ENCODE results near the gene ENDOG.

The ENDOG gene

GRCh38 chr9:128818099-128818838 lies at the start of gene ENDOG:
Gene ENDOG, plus strand, starts transcription at chr9:128818500. Its CDS starts 185 bp downstream, at chr9:128818685.
- H3K79me2 ChIP-seq (ENCODE audit: low read length): peaks cover 7% of the 10 kb centered on the region
- H4K20me1 ChIP-seq (ENCODE audit: insufficient read depth, low read length): no peaks in the 10 kb centered on the region
- no peaks in the 10 kb centered on the region for H3K36me3 ChIP-seq (replicated peaks; ENCODE audit: insufficient read depth, low read length)
- TF ChIP-seq, protein P1, sequence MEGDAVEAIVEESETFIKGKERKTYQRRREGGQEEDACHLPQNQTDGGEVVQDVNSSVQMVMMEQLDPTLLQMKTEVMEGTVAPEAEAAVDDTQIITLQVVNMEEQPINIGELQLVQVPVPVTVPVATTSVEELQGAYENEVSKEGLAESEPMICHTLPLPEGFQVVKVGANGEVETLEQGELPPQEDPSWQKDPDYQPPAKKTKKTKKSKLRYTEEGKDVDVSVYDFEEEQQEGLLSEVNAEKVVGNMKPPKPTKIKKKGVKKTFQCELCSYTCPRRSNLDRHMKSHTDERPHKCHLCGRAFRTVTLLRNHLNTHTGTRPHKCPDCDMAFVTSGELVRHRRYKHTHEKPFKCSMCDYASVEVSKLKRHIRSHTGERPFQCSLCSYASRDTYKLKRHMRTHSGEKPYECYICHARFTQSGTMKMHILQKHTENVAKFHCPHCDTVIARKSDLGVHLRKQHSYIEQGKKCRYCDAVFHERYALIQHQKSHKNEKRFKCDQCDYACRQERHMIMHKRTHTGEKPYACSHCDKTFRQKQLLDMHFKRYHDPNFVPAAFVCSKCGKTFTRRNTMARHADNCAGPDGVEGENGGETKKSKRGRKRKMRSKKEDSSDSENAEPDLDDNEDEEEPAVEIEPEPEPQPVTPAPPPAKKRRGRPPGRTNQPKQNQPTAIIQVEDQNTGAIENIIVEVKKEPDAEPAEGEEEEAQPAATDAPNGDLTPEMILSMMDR (IDR thresholded peaks at IDR 0.05; ENCODE audit: low read length): peak; percentile 89
- TF ChIP-seq EZH2 (optimal IDR thresholded peaks at IDR 0.05; ENCODE audit: low read depth, low read length): no peak
- peak; percentile 98 for DNase-seq
- no peaks in the 10 kb centered on the region for H3K9me3 ChIP-seq (replicated peaks; ENCODE audit: insufficient read depth, low read length)
- H3K27me3 ChIP-seq (replicated peaks; ENCODE audit: insufficient read depth, low read length): no peaks in the 10 kb centered on the region
- peak within 1 kb of the TSS; percentile 53; the same call in 1 of the 2 replicates for H3K27ac ChIP-seq (ENCODE audit: low read length)
- peak within 1 kb of the TSS; percentile 51; the same call in 1 of the 2 replicates for H3K9ac ChIP-seq (ENCODE audit: low read length)
- H3K4me2 ChIP-seq (ENCODE audit: low read depth, low read length): peak within 1 kb of the TSS; percentile 99
- peak within 1 kb of the TSS; percentile 72 for H3K4me3 ChIP-seq (ENCODE audit: low read length)
- H3K4me1 ChIP-seq (ENCODE audit: low read length): peaks cover 6% of the 10 kb centered on the region; the same call in 1 of the 2 replicates
- peak within 1 kb of the TSS; percentile 95 for H2AFZ ChIP-seq (ENCODE audit: low read length)
- no peaks in the 10 kb centered on the region for H3K9me2 ChIP-seq (replicated peaks; ENCODE audit: insufficient read depth, low read length)
- no peaks in the 10 kb centered on the region for H3F3A ChIP-seq (ENCODE audit: insufficient read depth, low read length)

- TF ChIP-seq EZH2 (optimal IDR thresholded peaks at IDR 0.05; ENCODE audit: low read depth, low read length) (no peak), EZH2phosphoT487 (IDR thresholded peaks at IDR 0.05; ENCODE audit: low read length) (no peak)
- TF ChIP-seq, protein P1 (IDR thresholded peaks at IDR 0.05; ENCODE audit: low read length): no peak
- Histone ChIP-seq H3K9ac (ENCODE audit: low read length) (no peak overlapping the region), H3K4me1 (ENCODE audit: low read length) (peaks cover 5% of the 10 kb centered on the region), H3K27me3 (replicated peaks; ENCODE audit: insufficient read depth, low read length) (no peaks in the 10 kb centered on the region), H3K4me3 (ENCODE audit: low read length) (no peak overlapping the region), H2AFZ (ENCODE audit: low read length) (no peak overlapping the region), H3K4me2 (ENCODE audit: low read depth, low read length) (no peak overlapping the region), H3K79me2 (ENCODE audit: low read length) (peaks cover 20% of the 10 kb centered on the region), H3K27ac (ENCODE audit: low read length) (no peak overlapping the region), H3K9me3 (replicated peaks; ENCODE audit: insufficient read depth, low read length) (no peaks in the 10 kb centered on the region), H3F3A (ENCODE audit: insufficient read depth, low read length) (peaks cover 8% of the 10 kb centered on the region; the same call in 1 of the 2 replicates), H4K20me1 (ENCODE audit: insufficient read depth, low read length) (no peaks in the 10 kb centered on the region), H3K9me2 (replicated peaks; ENCODE audit: insufficient read depth, low read length) (no peaks in the 10 kb centered on the region), H3K36me3 (replicated peaks; ENCODE audit: insufficient read depth, low read length) (no peaks in the 10 kb centered on the region)
- no peak for DNase-seq
These were observed 49.7 kb upstream of the ENDOG start for GRCh38 chr9:128768606-128769005.

- Histone ChIP-seq H3K27me3 (replicated peaks; ENCODE audit: insufficient read depth, low read length) (no peaks in the 10 kb centered on the region), H3F3A (ENCODE audit: insufficient read depth, low read length) (peaks cover 8% of the 10 kb centered on the region; the same call in 1 of the 2 replicates), H3K79me2 (ENCODE audit: low read length) (peaks cover 20% of the 10 kb centered on the region), H4K20me1 (ENCODE audit: insufficient read depth, low read length) (no peaks in the 10 kb centered on the region), H3K4me3 (ENCODE audit: low read length) (peak overlapping the region; percentile 92), H3K9ac (ENCODE audit: low read length) (peak overlapping the region; percentile 87), H3K4me1 (ENCODE audit: low read length) (peaks cover 5% of the 10 kb centered on the region), H2AFZ (ENCODE audit: low read length) (no peak overlapping the region), H3K36me3 (replicated peaks; ENCODE audit: insufficient read depth, low read length) (no peaks in the 10 kb centered on the region), H3K4me2 (ENCODE audit: low read depth, low read length) (peak overlapping the region; percentile 95), H3K9me2 (replicated peaks; ENCODE audit: insufficient read depth, low read length) (no peaks in the 10 kb centered on the region), H3K27ac (ENCODE audit: low read length) (peak overlapping the region; percentile 61; the same call in 1 of the 2 replicates), H3K9me3 (replicated peaks; ENCODE audit: insufficient read depth, low read length) (no peaks in the 10 kb centered on the region)
- TF ChIP-seq EZH2 (optimal IDR thresholded peaks at IDR 0.05; ENCODE audit: low read depth, low read length): no peak
- no peak for TF ChIP-seq EZH2phosphoT487 (IDR thresholded peaks at IDR 0.05; ENCODE audit: low read length)
- TF ChIP-seq, protein P1 (IDR thresholded peaks at IDR 0.05; ENCODE audit: low read length): no peak
- DNase-seq: no peak
These were observed 47.8 kb upstream of the ENDOG start for GRCh38 chr9:128770286-128771030.
